Left lung (tissue), 10 donors: ENCODE measurements around the gene RNU6-7. TPM values are rescaled to one million over a fixed set of nuclear protein-coding genes. Genes with fewer than 3 reads are reported as not detected.

Source experiments
- ATAC-seq: fragments of 200-7000 bp; cut with Tn5 transposase; one replicate; pipeline ENCODE4 v1.9.1; 2020; ENCODE audit warnings: moderate library complexity
- DNase-seq, 4 donors: peaks; one replicate each; pipeline ENCODE4 v3.0.0-alpha.2; 2013 to 2020
- H3K27ac ChIP-seq, 2 donors: fragments of 200-600 bp; sonication (generic) in 1 of 2; one replicate each; pipeline versions ENCODE4 v1.5.0 to v1.8.0; 2020 to 2021
- H3K27me3 ChIP-seq, 2 donors: fragments of 200-600 bp; sonication (generic) in 1 of 2; one replicate each; pipeline versions ENCODE4 v1.5.0 to v1.8.0; 2020 to 2021
- H3K36me3 ChIP-seq, 2 donors: fragments of 200-600 bp; sonication (generic) in 1 of 2; one replicate each; pipeline versions ENCODE4 v1.5.0 to v1.8.0; 2020 to 2021
- H3K4me1 ChIP-seq, 2 donors: fragments of 200-600 bp; one replicate each; pipeline ENCODE4 v1.8.0; 2021
- H3K4me3 ChIP-seq, 2 donors: fragments of 200-600 bp; sonication (generic) in 1 of 2; one replicate each; pipeline versions ENCODE4 v1.5.0 to v1.8.0; 2020 to 2021; ENCODE audit warnings: mild to moderate bottlenecking in 1 of 2
- H3K9me3 ChIP-seq, 2 donors: fragments of 200-600 bp; sonication (generic) in 1 of 2; one replicate each; pipeline versions ENCODE4 v1.5.0 to v1.8.0; 2020 to 2021
- intact Hi-C, 2 donors: fragments of 100-400 bp; cut with DNase I; formaldehyde crosslinking; loops; one replicate each; pipeline versions ENCODE4 v1.11.2 to v1.14.2; 2022
- polyA plus RNA-seq, 6 donors: library from polyadenylated mRNA; unstranded; fragments of 120-200 nt; gene quantifications; one replicate each; pipeline ENCODE4 v1.2.1, GENCODE V29; 2013; ENCODE audit not compliant: insufficient read length in 6 of 6
- total RNA-seq, 2 donors: library from RNA; stranded (reverse); fragmentation: NEBNext Ultra II Directional; extraction: Animal tissue kit (Norgen Biotek cat#: 25700); gene quantifications; one replicate each; pipeline ENCODE4 v1.2.1, GENCODE V29; 2021
- TF ChIP-seq, protein P1 (sequence below), 2 donors: fragments of 200-600 bp; sonication (generic) in 1 of 2; IDR thresholded peaks; one replicate each; pipeline versions ENCODE4 v1.5.0 to v1.8.0; 2021; ENCODE audit warnings: antibody characterized with exemption in 2 of 2
- donor health status: DM: no; HTN: yes; CAD: no.
- donor health status: DM: no; HTN: no; CAD: no.

Gene RNU6-7
- total and polyA plus RNA-seq, 8 donors, result not detected

- intact Hi-C loops, result no loop called here
- Histone ChIP-seq H3K9me3 (no peaks in the 10 kb centered on the region), H3K4me3 (no peak overlapping the region), H3K27ac (no peak overlapping the region), H3K27me3 (no peaks in the 10 kb centered on the region), H3K36me3 (no peaks in the 10 kb centered on the region), H3K4me1 (no peaks in the 10 kb centered on the region)
- no peak for ATAC-seq
- TF ChIP-seq, protein P1, sequence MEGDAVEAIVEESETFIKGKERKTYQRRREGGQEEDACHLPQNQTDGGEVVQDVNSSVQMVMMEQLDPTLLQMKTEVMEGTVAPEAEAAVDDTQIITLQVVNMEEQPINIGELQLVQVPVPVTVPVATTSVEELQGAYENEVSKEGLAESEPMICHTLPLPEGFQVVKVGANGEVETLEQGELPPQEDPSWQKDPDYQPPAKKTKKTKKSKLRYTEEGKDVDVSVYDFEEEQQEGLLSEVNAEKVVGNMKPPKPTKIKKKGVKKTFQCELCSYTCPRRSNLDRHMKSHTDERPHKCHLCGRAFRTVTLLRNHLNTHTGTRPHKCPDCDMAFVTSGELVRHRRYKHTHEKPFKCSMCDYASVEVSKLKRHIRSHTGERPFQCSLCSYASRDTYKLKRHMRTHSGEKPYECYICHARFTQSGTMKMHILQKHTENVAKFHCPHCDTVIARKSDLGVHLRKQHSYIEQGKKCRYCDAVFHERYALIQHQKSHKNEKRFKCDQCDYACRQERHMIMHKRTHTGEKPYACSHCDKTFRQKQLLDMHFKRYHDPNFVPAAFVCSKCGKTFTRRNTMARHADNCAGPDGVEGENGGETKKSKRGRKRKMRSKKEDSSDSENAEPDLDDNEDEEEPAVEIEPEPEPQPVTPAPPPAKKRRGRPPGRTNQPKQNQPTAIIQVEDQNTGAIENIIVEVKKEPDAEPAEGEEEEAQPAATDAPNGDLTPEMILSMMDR (IDR thresholded peaks at IDR 0.05), result no peak
- DNase-seq, result no peak
These were observed 11.2 kb upstream of the RNU6-7 start for GRCh38 chr14:32190673-32191072.

DNA sequence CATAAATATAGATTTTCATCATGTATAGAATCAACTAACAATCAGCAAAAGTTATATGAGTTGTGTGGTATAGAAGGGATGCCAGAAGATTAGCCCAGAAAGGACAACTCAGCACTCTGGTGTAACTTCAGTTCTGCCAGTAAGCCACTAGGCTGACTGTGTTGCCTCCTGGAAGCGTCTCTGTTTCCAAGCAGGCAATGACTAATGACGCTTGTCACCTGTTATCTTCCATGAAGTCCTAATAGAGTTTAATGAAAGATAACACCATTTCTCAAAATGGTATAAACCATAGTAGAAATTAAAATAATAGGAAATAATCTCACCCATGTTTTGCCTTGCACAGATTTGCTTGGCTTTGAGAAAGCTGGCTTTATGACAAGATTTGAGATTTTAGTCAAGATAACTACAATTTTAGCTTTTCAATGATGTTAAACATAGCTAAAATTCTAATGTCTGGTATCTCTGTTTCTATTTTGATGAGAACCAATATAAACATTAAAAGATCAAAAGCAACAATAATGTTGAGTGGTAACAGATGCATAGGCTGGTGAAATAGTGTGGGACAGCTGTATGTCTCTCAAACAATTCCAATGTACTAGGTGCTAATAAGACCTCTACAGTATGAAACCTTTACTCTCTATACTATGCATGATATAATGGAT lies 9.0 kb upstream of the RNU6-7 start:
- intact Hi-C loops, result no loop called here

GRCh38 chr14:32193532-32193931 lies 8.3 kb upstream of the RNU6-7 start:
- TF ChIP-seq, protein P1 (IDR thresholded peaks at IDR 0.05), result no peak
- no peak overlapping the region for H3K27ac ChIP-seq
- H3K4me1 ChIP-seq, result no peaks in the 10 kb centered on the region
- H3K4me3 ChIP-seq, result no peak overlapping the region
- no peak for ATAC-seq
- no peaks in the 10 kb centered on the region for H3K27me3 ChIP-seq
- no peaks in the 10 kb centered on the region for H3K9me3 ChIP-seq
- intact Hi-C loops, result no loop called here
- DNase-seq, result no peak
- no peaks in the 10 kb centered on the region for H3K36me3 ChIP-seq

More for the DNA sequence above, 9.0 kb upstream of the RNU6-7 start:
- H3K4me1 ChIP-seq, result no peaks in the 10 kb centered on the region
- H3K36me3 ChIP-seq, result no peaks in the 10 kb centered on the region
- no peaks in the 10 kb centered on the region for H3K27me3 ChIP-seq
- H3K4me3 ChIP-seq, result no peak overlapping the region
- H3K9me3 ChIP-seq, result no peaks in the 10 kb centered on the region
- DNase-seq (no peak), ATAC-seq (no peak)
- TF ChIP-seq, protein P1 (IDR thresholded peaks at IDR 0.05), result no peak
- H3K27ac ChIP-seq, result no peak overlapping the region

- TF ChIP-seq, protein P1 (IDR thresholded peaks at IDR 0.05), result no peak
- Histone ChIP-seq H3K4me1 (peaks cover 0 to 6% of the 10 kb centered on the region in 2 donors), H3K9me3 (no peaks in the 10 kb centered on the region), H3K27me3 (no peaks in the 10 kb centered on the region), H3K27ac (no peak overlapping the region), H3K36me3 (no peaks in the 10 kb centered on the region), H3K4me3 (no peak overlapping the region)
- ATAC-seq (no peak), DNase-seq (no peak)
- intact Hi-C loops, result no loop called here
These were observed 6.2 kb upstream of the RNU6-7 start for GRCh38 chr14:32195636-32196035.

DNA sequence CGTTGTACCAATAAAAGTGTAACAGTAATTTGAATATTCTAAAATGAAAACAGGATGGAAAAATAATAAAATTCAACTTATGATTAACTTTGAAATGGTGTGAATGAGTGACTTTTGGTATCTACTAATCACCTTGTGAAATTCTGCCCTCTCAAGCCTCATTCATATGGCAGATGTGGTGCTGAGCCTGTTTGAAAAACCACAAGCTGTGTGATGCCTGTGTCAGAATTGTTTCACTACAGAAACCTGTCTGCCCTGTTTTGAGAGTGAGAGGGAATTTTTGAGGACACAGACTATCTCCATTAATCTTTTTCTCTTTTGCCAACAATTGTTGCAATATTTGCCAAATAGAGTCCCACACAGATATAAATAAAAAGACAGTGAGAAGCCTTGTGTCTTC lies 3.9 kb upstream of the RNU6-7 start:
- Histone ChIP-seq H3K27ac (no peak overlapping the region), H3K4me3 (no peak overlapping the region), H3K9me3 (no peaks in the 10 kb centered on the region), H3K27me3 (peaks cover 0 to 13% of the 10 kb centered on the region in 2 donors), H3K4me1 (peaks cover 6 to 19% of the 10 kb centered on the region in 2 donors), H3K36me3 (no peaks in the 10 kb centered on the region)
- intact Hi-C loops, result no loop called here
- ATAC-seq (no peak), DNase-seq (no peak)
- TF ChIP-seq, protein P1 (IDR thresholded peaks at IDR 0.05), result no peak
